K562 (cell line): ENCODE results near the gene MYL6B. TPM values are rescaled to one million over a fixed set of nuclear protein-coding genes. Genes with fewer than 3 reads are reported as not detected.

ENCODE experiments used
- CAMTA2 ChIP-seq: fragments of 250-450 bp; sonication (Bioruptor Pico); conservative IDR thresholded peaks from 2 replicates; pipeline ENCODE4 v1.5.1; 2022
- E2F4 ChIP-seq: sonication (generic); formaldehyde crosslinking; IDR thresholded peaks from 2 replicates; pipeline ENCODE4 v1.8.0; 2022; ENCODE audit warnings: mild to moderate bottlenecking, low read depth, missing genetic modification reagents
- ETV5 ChIP-seq: sonication (generic); formaldehyde crosslinking; IDR thresholded peaks from 2 replicates; pipeline ENCODE4 v1.4.0; 2020; ENCODE audit warnings: low read depth, mild to moderate bottlenecking, missing genetic modification reagents
- JUN ChIP-seq, 2 experiments: sonication (generic) in 1 of 2; formaldehyde crosslinking in 1 of 2; IDR thresholded peaks; 2 replicates each; pipeline versions ENCODE4 v1.6.1 to v1.8.0; 2012 to 2022; ENCODE audit warnings: borderline replicate concordance in 2 of 2, mild to moderate bottlenecking in 2 of 2, improper control_type of control experiment in 1 of 2, low read depth in 1 of 2, low read length in 1 of 2, missing genetic modification reagents in 1 of 2
- JUND ChIP-seq, 2 experiments: IDR thresholded peaks; 2 replicates in 1 of 2; 3 replicates in 1 of 2; pipeline ENCODE4 v1.6.1; 2011; ENCODE audit warnings: borderline replicate concordance in 2 of 2, low read depth in 2 of 2, low read length in 2 of 2, improper control_type of control experiment in 1 of 2, missing biosample characterization in 1 of 2, missing genetic modification characterization in 1 of 2, missing genetic modification reagents in 1 of 2
- MAX ChIP-seq: sonication (generic); formaldehyde crosslinking; IDR thresholded peaks from 2 replicates; pipeline ENCODE4 v1.9.0; 2022; ENCODE audit warnings: mild to moderate bottlenecking, missing genetic modification reagents
- MXI1 ChIP-seq: IDR thresholded peaks from 2 replicates; pipeline ENCODE4 v1.6.1; 2011; ENCODE audit warnings: low read depth, mild to moderate bottlenecking, improper control_type of control experiment, low read length
- NR1H2 ChIP-seq: sonication (generic); formaldehyde crosslinking; IDR thresholded peaks from 2 replicates; pipeline ENCODE4 v1.4.0; 2020; ENCODE audit warnings: mild to moderate bottlenecking, missing genetic modification reagents
- PBX2 ChIP-seq, 2 experiments: IDR thresholded peaks in 1 of 2; conservative IDR thresholded peaks in 1 of 2; 2 replicates each; pipeline ENCODE4 v1.6.1; 2016; ENCODE audit warnings: low read depth in 2 of 2, mild to moderate bottlenecking in 1 of 2, missing compliant biosample characterization in 1 of 2, missing genetic modification characterization in 1 of 2, moderate library complexity in 1 of 2
- SIN3A ChIP-seq, 2 experiments: fragments of 150-350 bp in 1 of 2; IDR thresholded peaks; 2 replicates each; pipeline ENCODE4 v1.6.1; 2011 to 2016; ENCODE audit warnings: borderline replicate concordance in 2 of 2, low read depth in 2 of 2, low read length in 2 of 2, mild to moderate bottlenecking in 2 of 2, moderate library complexity in 2 of 2; ENCODE audit not compliant: control insufficient read depth in 1 of 2
- STAT5A ChIP-seq: IDR thresholded peaks from 2 replicates; pipeline ENCODE4 v1.6.1; 2012; ENCODE audit warnings: low read length, inconsistent platforms, borderline replicate concordance
- ZNF318 ChIP-seq, 2 experiments: fragments of 450-650 bp; IDR thresholded peaks; 2 replicates each; pipeline ENCODE4 v1.6.1; 2016; ENCODE audit warnings: mild to moderate bottlenecking in 2 of 2, borderline replicate concordance in 1 of 2, low read depth in 1 of 2, moderate library complexity in 1 of 2
- polyA plus RNA-seq, 8 experiments: library from polyadenylated mRNA; depleted of rRNA in 4 of 8; stranded (reverse) in 5 of 8; unstranded in 3 of 8; fragments of >200 nt; fragmentation: Nextera tagmentation in 2 of 8; fragmentation: Illumina TruSeq in 1 of 8; extraction: Ambion mirVana in 2 of 8; extraction: Trizol in 1 of 8; gene quantifications; 2 replicates each; pipeline versions ENCODE4 v1.2.1 to v1.2.3, GENCODE V29; 2011 to 2014; ENCODE audit warnings: inconsistent platforms in 1 of 8, missing spikeins in 1 of 8
- total RNA-seq, 7 experiments: library from RNA; depleted of rRNA in 6 of 7; stranded (reverse); fragments of >200 nt in 6 of 7; fragmentation: Illumina TruSeq in 2 of 7; extraction: Trizol in 2 of 7; gene quantifications; 2 replicates each; pipeline versions ENCODE4 v1.2.1 to v1.2.3, GENCODE V29; 2011 to 2021; ENCODE audit warnings: low replicate concordance in 1 of 7

MYL6B gene
- total and polyA plus RNA-seq, 9 of the 15 experiments (the other 6 are each of a cell fraction or from before 2014, with no cell fraction given) = 42.8 to 77.3 (median 68.6) TPM

- no peak for TF ChIP-seq PBX2 (CRISPR knock-in tag; IDR thresholded peaks at IDR 0.05; ENCODE audit: low read depth)
- TF ChIP-seq PBX2 (tag; conservative IDR thresholded peaks at IDR 0.05; ENCODE audit: low read depth) = no peak
- TF ChIP-seq ZNF318 (IDR thresholded peaks at IDR 0.05; ENCODE audit: borderline replicate concordance in 1 of 2, low read depth in 1 of 2) = no peak
- TF ChIP-seq NR1H2 (CRISPR knock-in tag) = peak; percentile 64; the same call in 1 of the 2 replicates
- no peak for TF ChIP-seq ETV5 (CRISPR knock-in tag)
- no peak for TF ChIP-seq JUN (IDR thresholded peaks at IDR 0.05; ENCODE audit: borderline replicate concordance, low read depth, low read length)
- no peak for TF ChIP-seq JUN (CRISPR knock-in tag; IDR thresholded peaks at IDR 0.05; ENCODE audit: borderline replicate concordance)
- no peak for TF ChIP-seq CAMTA2 (CRISPR knock-in tag)
- TF ChIP-seq E2F4 (CRISPR knock-in tag) = 0 out of 2 replicates have a peak, but pooled peaks have one; percentile 58
- TF ChIP-seq STAT5A = no peak
- peak in 1 of 2 experiments; percentile 81; a peak in 1 of 4 replicates for TF ChIP-seq SIN3A (IDR thresholded peaks at IDR 0.05; ENCODE audit: borderline replicate concordance in 2 of 2, control insufficient read depth in 1 of 2, low read depth in 2 of 2, low read length in 2 of 2)
- TF ChIP-seq JUND (IDR thresholded peaks at IDR 0.05; ENCODE audit: borderline replicate concordance, low read depth, low read length) = 0 out of 2 replicates have a peak, but pooled peaks have one; percentile 31
- no peak for TF ChIP-seq JUND (tag; IDR thresholded peaks at IDR 0.05; ENCODE audit: borderline replicate concordance, low read depth, low read length)
- 0 out of 2 replicates have a peak, but pooled peaks have one; percentile 42 for TF ChIP-seq MXI1
- TF ChIP-seq MAX = no peak
Observed at GRCh38 chr12:56128670-56129205, 23.6 kb upstream of the MYL6B start (continued).
